C1 segment of cervical spinal cord (tissue), 14 donors: Measurements from ENCODE around the gene MYOM3.
A peak's percentile ranks its signal among the peaks of the same experiment; 100 is the strongest.
"Not testable (repeated sequence)": the region's sequence is repeated elsewhere in the genome, so short reads cannot be mapped to it uniquely, and the experiment has no call there.

Experiments
- DNase-seq, 14 donors: peaks; one replicate each; lab custom pipeline; 2025; lab: John Stamatoyannopoulos, UW

MYOM3 gene

GRCh38 chr1:24071941-24072340 is 40.0 kb downstream of the MYOM3 start:
- DNase-seq, result no peak

GRCh38 chr1:24070821-24071393 is 41.0 kb downstream of the MYOM3 start:
- peak in 13 of 14 donors; percentile 4 to 64 (median 40) for DNase-seq

- no peak for DNase-seq
Observed at GRCh38 chr1:24069817-24070216, 42.1 kb downstream of the MYOM3 start.

- DNase-seq, result no peak
Observed at GRCh38 chr1:24067978-24068377, 44.0 kb downstream of the MYOM3 start.

GRCh38 chr1:24065304-24065703 is 46.6 kb downstream of the MYOM3 start:
- no peak for DNase-seq

- no peak for DNase-seq
Observed at GRCh38 chr1:24062221-24062620, 49.7 kb downstream of the MYOM3 start.

GRCh38 chr1:24060482-24060881 is 51.5 kb downstream of the MYOM3 start:
- no peak for DNase-seq

GRCh38 chr1:24058671-24059455 is 53.1 kb downstream of the MYOM3 start:
- no peak for DNase-seq

- no peak for DNase-seq
Observed at GRCh38 chr1:24057171-24057570, 54.8 kb downstream of the MYOM3 start.

GRCh38 chr1:24055681-24056080 is 56.3 kb downstream of the MYOM3 start:
- DNase-seq, result no peak

- DNase-seq, result no peak
Observed at GRCh38 chr1:24052220-24052619, 59.7 kb downstream of the MYOM3 start.

GRCh38 chr1:24051206-24051945 is 60.6 kb downstream of the MYOM3 start:
- no peak for DNase-seq

GRCh38 chr1:24049733-24050132 is 62.2 kb downstream of the MYOM3 start:
- DNase-seq, result no peak

- DNase-seq, result not testable (repeated sequence)
Observed at GRCh38 chr1:24048894-24049293, 63.0 kb downstream of the MYOM3 start.

- no peak for DNase-seq
Observed at GRCh38 chr1:24048205-24048869, 63.6 kb downstream of the MYOM3 start.

- DNase-seq, result no peak
Observed at GRCh38 chr1:24047110-24047477, 64.8 kb downstream of the MYOM3 start.

- no peak for DNase-seq
Observed at GRCh38 chr1:24045771-24046170, 66.2 kb downstream of the MYOM3 start.

- not testable (repeated sequence) for DNase-seq
Observed at GRCh38 chr1:24044672-24045071, 67.3 kb downstream of the MYOM3 start.

- no peak for DNase-seq
Observed at GRCh38 chr1:24043345-24044032, 68.4 kb downstream of the MYOM3 start.

GRCh38 chr1:24042315-24042714 is 69.6 kb downstream of the MYOM3 start:
- no peak for DNase-seq

GRCh38 chr1:24036088-24036487 is 75.8 kb downstream of the MYOM3 start:
- no peak for DNase-seq

- no peak for DNase-seq
Observed at GRCh38 chr1:24032981-24033380, 79.0 kb downstream of the MYOM3 start.
